B cell (primary cell): ENCODE results near the gene TAGLN2.

Experiments used
- EZH2 ChIP-seq: IDR thresholded peaks from 2 replicates; pipeline ENCODE4 v1.6.1; 2012; ENCODE audit warnings: borderline replicate concordance, low read depth, mild to moderate bottlenecking, moderate library complexity, low read length; ENCODE audit not compliant: insufficient read depth, poor library complexity, severe bottlenecking
- TF ChIP-seq, protein P1 (sequence below): fragments of 200-600 bp; IDR thresholded peaks from one replicate; pipeline ENCODE4 v1.8.0; 2022; ENCODE audit warnings: antibody characterized with exemption, mild to moderate bottlenecking

GRCh38 chr1:159895836-159896545 lies 29.3 kb downstream of the TAGLN2 start:
- TF ChIP-seq, protein P1, sequence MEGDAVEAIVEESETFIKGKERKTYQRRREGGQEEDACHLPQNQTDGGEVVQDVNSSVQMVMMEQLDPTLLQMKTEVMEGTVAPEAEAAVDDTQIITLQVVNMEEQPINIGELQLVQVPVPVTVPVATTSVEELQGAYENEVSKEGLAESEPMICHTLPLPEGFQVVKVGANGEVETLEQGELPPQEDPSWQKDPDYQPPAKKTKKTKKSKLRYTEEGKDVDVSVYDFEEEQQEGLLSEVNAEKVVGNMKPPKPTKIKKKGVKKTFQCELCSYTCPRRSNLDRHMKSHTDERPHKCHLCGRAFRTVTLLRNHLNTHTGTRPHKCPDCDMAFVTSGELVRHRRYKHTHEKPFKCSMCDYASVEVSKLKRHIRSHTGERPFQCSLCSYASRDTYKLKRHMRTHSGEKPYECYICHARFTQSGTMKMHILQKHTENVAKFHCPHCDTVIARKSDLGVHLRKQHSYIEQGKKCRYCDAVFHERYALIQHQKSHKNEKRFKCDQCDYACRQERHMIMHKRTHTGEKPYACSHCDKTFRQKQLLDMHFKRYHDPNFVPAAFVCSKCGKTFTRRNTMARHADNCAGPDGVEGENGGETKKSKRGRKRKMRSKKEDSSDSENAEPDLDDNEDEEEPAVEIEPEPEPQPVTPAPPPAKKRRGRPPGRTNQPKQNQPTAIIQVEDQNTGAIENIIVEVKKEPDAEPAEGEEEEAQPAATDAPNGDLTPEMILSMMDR, result no peak
- TF ChIP-seq EZH2, result no peak
